ENCODE results near the gene ARL16.

DNA sequence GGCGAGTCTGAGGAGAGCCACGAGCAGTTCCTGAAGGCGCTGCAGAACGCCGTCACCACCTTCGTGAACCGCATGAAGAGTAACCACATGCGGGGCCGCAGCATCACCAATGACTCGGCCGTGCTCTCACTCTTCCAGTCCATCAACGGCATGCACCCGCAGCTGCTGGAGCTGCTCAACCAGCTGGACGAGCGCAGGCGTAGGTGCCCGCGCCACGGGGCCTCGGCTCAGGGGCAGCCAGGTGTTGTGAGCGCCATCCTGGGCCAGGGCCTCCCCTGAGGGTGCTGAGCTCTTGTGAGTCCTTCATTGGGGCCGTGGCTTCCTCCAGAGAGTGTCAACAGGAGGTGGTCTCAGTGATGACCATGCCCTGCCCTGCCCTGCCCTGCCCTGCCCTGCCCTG is 12.2 kb upstream of the ARL16 start:
- TF ChIP-seq, protein P1, sequence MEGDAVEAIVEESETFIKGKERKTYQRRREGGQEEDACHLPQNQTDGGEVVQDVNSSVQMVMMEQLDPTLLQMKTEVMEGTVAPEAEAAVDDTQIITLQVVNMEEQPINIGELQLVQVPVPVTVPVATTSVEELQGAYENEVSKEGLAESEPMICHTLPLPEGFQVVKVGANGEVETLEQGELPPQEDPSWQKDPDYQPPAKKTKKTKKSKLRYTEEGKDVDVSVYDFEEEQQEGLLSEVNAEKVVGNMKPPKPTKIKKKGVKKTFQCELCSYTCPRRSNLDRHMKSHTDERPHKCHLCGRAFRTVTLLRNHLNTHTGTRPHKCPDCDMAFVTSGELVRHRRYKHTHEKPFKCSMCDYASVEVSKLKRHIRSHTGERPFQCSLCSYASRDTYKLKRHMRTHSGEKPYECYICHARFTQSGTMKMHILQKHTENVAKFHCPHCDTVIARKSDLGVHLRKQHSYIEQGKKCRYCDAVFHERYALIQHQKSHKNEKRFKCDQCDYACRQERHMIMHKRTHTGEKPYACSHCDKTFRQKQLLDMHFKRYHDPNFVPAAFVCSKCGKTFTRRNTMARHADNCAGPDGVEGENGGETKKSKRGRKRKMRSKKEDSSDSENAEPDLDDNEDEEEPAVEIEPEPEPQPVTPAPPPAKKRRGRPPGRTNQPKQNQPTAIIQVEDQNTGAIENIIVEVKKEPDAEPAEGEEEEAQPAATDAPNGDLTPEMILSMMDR (conservative IDR thresholded peaks at IDR 0.05; ENCODE audit: low read depth, low read length) = no peak
- TF ChIP-seq NFE2L2 (IDR thresholded peaks at IDR 0.05; ENCODE audit: low read depth, low read length) (no peak), POLR2A (IDR thresholded peaks at IDR 0.05; ENCODE audit: low read depth, low read length) (no peak)

Measured in IMR-90 (cell line).